ENCODE data around the gene ANKMY1. TPM values are rescaled to one million over a fixed set of nuclear protein-coding genes. Genes with fewer than 3 reads are reported as not detected.

The ANKMY1 gene
- total RNA-seq, 4 donors from 2014 or later, result 18.0 to 22.7 (median 21.1) TPM

GRCh38 chr2:240603081-240603835 lies 45.5 kb upstream of the ANKMY1 start:
- WGBS, 2 donors, result 88 to 95% methylated on average over 16 to 22 of the region's 22 CpGs
- TF ChIP-seq CTCF (IDR thresholded peaks at IDR 0.05), result no peak
- no peak for TF ChIP-seq POLR2A (IDR thresholded peaks at IDR 0.05)
- peak in 1 of 2 donors; percentile 72 for DNase-seq (ENCODE audit: low spot score in 2 of 2)
- intact Hi-C loops (cut with DNase I; ENCODE audit: low total_unique reads), result no loop called here
- no peak overlapping the region for H3K4me3 ChIP-seq (ENCODE audit: low read depth, poor library complexity, severe bottlenecking)

GRCh38 chr2:240602266-240603050 lies 44.7 kb upstream of the ANKMY1 start:
- TF ChIP-seq POLR2A (IDR thresholded peaks at IDR 0.05) (no peak), CTCF (IDR thresholded peaks at IDR 0.05) (no peak)
- H3K4me3 ChIP-seq (ENCODE audit: low read depth, poor library complexity, severe bottlenecking), result no peak overlapping the region
- DNase-seq (ENCODE audit: low spot score in 2 of 2), result peak in 1 of 2 donors; percentile 77
- 89 to 92% methylated on average over 24 to 31 of the region's 32 CpGs for WGBS, 2 donors
- intact Hi-C loops (cut with DNase I; ENCODE audit: low total_unique reads), result no loop called here

GRCh38 chr2:240601831-240602160 lies 44.0 kb upstream of the ANKMY1 start:
- intact Hi-C loops (cut with DNase I; ENCODE audit: low total_unique reads), result no loop called here
- WGBS, 2 donors, result 94 to 97% methylated on average over 10 to 11 of the region's 11 CpGs
- no peak for TF ChIP-seq POLR2A (IDR thresholded peaks at IDR 0.05)
- TF ChIP-seq CTCF (IDR thresholded peaks at IDR 0.05), result no peak
- no peak overlapping the region for H3K4me3 ChIP-seq (ENCODE audit: low read depth, poor library complexity, severe bottlenecking)
- DNase-seq (ENCODE audit: low spot score in 2 of 2), result peak in 1 of 2 donors; percentile 65

GRCh38 chr2:240601061-240601830 lies 43.5 kb upstream of the ANKMY1 start:
- peak in 1 of 2 donors; percentile 53 for DNase-seq (ENCODE audit: low spot score in 2 of 2)
- H3K4me3 ChIP-seq (ENCODE audit: low read depth, poor library complexity, severe bottlenecking), result no peak overlapping the region
- intact Hi-C loops (cut with DNase I; ENCODE audit: low total_unique reads), result no loop called here
- WGBS, 2 donors, result 89 to 91% methylated on average over 15 to 20 of the region's 20 CpGs
- TF ChIP-seq POLR2A (IDR thresholded peaks at IDR 0.05), result no peak

GRCh38 chr2:240600451-240600961 lies 42.7 kb upstream of the ANKMY1 start:
- peak in 1 of 2 donors; percentile 82 for DNase-seq (ENCODE audit: low spot score in 2 of 2)
- TF ChIP-seq POLR2A (IDR thresholded peaks at IDR 0.05) (no peak), CTCF (IDR thresholded peaks at IDR 0.05) (no peak)
- no peak overlapping the region for H3K4me3 ChIP-seq (ENCODE audit: low read depth, poor library complexity, severe bottlenecking)
- WGBS, 2 donors, result 91% methylated on average over 16 of the region's 16 CpGs
- intact Hi-C loops (cut with DNase I; ENCODE audit: low total_unique reads), result no loop called here

Measured in lower leg skin (tissue), 4 donors.